IMR-90 (cell line): Measurements from ENCODE around the gene COL25A1. TPM values are rescaled to one million over a fixed set of nuclear protein-coding genes. Genes with fewer than 3 reads are reported as not detected.

Experiments used
- ATAC-seq: fragments of 200-7000 bp; cut with Tn5 transposase; 2 replicates; pipeline ENCODE4 v1.9.1; 2020; ENCODE audit warnings: low read depth, mild to moderate bottlenecking, moderate library complexity
- BruUV-seq: library from RNA; stranded (reverse); fragments of 400-500 nt; replicated peaks from 2 replicates; lab custom pipeline; 2021; lab: Mats Ljungman, UMichigan
- CTCF ChIA-PET: fragments of 300-600 bp; formaldehyde crosslinking; extraction: SDS; loops from one replicate; lab custom pipeline; 2021; ENCODE audit warnings: antibody characterized with exemption; lab: Yijun Ruan, JAX
- POLR2A ChIA-PET: fragments of 300-600 bp; sonication (Branson Sonifier 250); formaldehyde crosslinking; loops from one replicate; lab custom pipeline; 2022; ENCODE audit warnings: antibody characterized with exemption; ENCODE audit not compliant: unreplicated experiment; lab: Charles Lee
- DNase-seq: peaks from one replicate; pipeline ENCODE4 v3.0.0; 2013
- H2AFZ ChIP-seq: replicated peaks from 2 replicates; pipeline ENCODE3; 2013; ENCODE audit warnings: low read length, mild to moderate bottlenecking; ENCODE audit not compliant: poor library complexity
- H2AK5ac ChIP-seq: 2 replicates; pipeline ENCODE4 v1.6.1; 2013; ENCODE audit warnings: low read depth, low read length, inconsistent platforms
- H2AK9ac ChIP-seq: replicated peaks from 2 replicates; pipeline ENCODE3; 2013; ENCODE audit warnings: mild to moderate bottlenecking, low read depth, low read length, moderate library complexity; ENCODE audit not compliant: poor library complexity
- H2BK120ac ChIP-seq: 2 replicates; pipeline ENCODE4 v1.6.1; 2013; ENCODE audit warnings: low read depth, low read length, inconsistent platforms
- H2BK15ac ChIP-seq: 3 replicates; pipeline ENCODE4 v1.6.1; 2013; ENCODE audit warnings: low read depth, low read length, inconsistent platforms
- H2BK20ac ChIP-seq: 2 replicates; pipeline ENCODE4 v1.6.1; 2013; ENCODE audit warnings: low read depth, mild to moderate bottlenecking, inconsistent platforms, low read length, moderate library complexity
- H2BK5ac ChIP-seq: 2 replicates; pipeline ENCODE4 v1.6.1; 2013; ENCODE audit warnings: mild to moderate bottlenecking, low read depth, low read length, inconsistent platforms; ENCODE audit not compliant: poor library complexity, severe bottlenecking
- H3K14ac ChIP-seq: replicated peaks from 2 replicates; pipeline ENCODE4 v1.6.1; 2013; ENCODE audit warnings: low read depth, low read length, inconsistent platforms
- H3K18ac ChIP-seq: 2 replicates; pipeline ENCODE4 v1.6.1; 2013; ENCODE audit warnings: low read depth, low read length, control low read depth
- H3K23ac ChIP-seq: 2 replicates; pipeline ENCODE4 v1.6.1; 2013; ENCODE audit warnings: low read depth, low read length, inconsistent platforms
- H3K27ac ChIP-seq: 2 replicates; pipeline ENCODE4 v1.5.1; 2013; ENCODE audit warnings: mild to moderate bottlenecking, control low read depth, low read length; ENCODE audit not compliant: insufficient read depth
- H3K27me3 ChIP-seq: 2 replicates; pipeline ENCODE4 v1.6.1; 2013; ENCODE audit warnings: low read length; ENCODE audit not compliant: control insufficient read depth, insufficient read depth
- H3K36me3 ChIP-seq: 2 replicates; pipeline ENCODE4 v1.6.1; 2013; ENCODE audit warnings: low read length, mixed read lengths; ENCODE audit not compliant: control insufficient read depth, insufficient read depth
- H3K4ac ChIP-seq: 2 replicates; pipeline ENCODE4 v1.6.1; 2013; ENCODE audit warnings: low read depth, low read length, inconsistent platforms
- H3K4me1 ChIP-seq: 2 replicates; pipeline ENCODE4 v1.6.1; 2013; ENCODE audit warnings: low read length, mixed read lengths; ENCODE audit not compliant: control insufficient read depth, insufficient read depth
- H3K4me2 ChIP-seq: 2 replicates; pipeline ENCODE4 v1.6.1; 2013; ENCODE audit warnings: low read depth, mild to moderate bottlenecking, control low read depth, low read length, moderate library complexity
- H3K4me3 ChIP-seq: 2 replicates; pipeline ENCODE4 v1.5.1; 2013; ENCODE audit warnings: low read depth, mild to moderate bottlenecking, control low read depth, low read length, moderate library complexity; ENCODE audit not compliant: insufficient read depth
- H3K56ac ChIP-seq: 2 replicates; pipeline ENCODE4 v1.6.1; 2013; ENCODE audit warnings: low read length, inconsistent platforms; ENCODE audit not compliant: insufficient read depth; ENCODE audit errors: extremely low read depth
- H3K79me1 ChIP-seq, 2 experiments: 2 replicates each; pipeline ENCODE4 v1.6.1; 2013; ENCODE audit warnings: low read length in 2 of 2, inconsistent platforms in 1 of 2, low read depth in 1 of 2
- H3K9ac ChIP-seq: 2 replicates; pipeline ENCODE4 v1.6.1; 2013; ENCODE audit warnings: low read depth, low read length, control low read depth
- H3K9me1 ChIP-seq: 2 replicates; pipeline ENCODE4 v1.6.1; 2013; ENCODE audit warnings: low read length, inconsistent platforms; ENCODE audit not compliant: insufficient read depth
- H3K9me3 ChIP-seq: 2 replicates; pipeline ENCODE4 v1.6.1; 2013; ENCODE audit warnings: low read length; ENCODE audit not compliant: control insufficient read depth, insufficient read depth
- H4K20me1 ChIP-seq: 2 replicates; pipeline ENCODE4 v1.6.1; 2013; ENCODE audit warnings: low read length, inconsistent platforms; ENCODE audit not compliant: insufficient read depth
- H4K5ac ChIP-seq: 2 replicates; pipeline ENCODE4 v1.6.1; 2013; ENCODE audit warnings: mild to moderate bottlenecking, low read depth, low read length, control low read depth
- H4K8ac ChIP-seq, 2 experiments: 2 replicates each; pipeline ENCODE4 v1.6.1; 2013; ENCODE audit warnings: low read depth in 2 of 2, low read length in 2 of 2, control low read depth in 1 of 2, inconsistent platforms in 1 of 2
- H4K91ac ChIP-seq: 2 replicates; pipeline ENCODE4 v1.6.1; 2013; ENCODE audit warnings: low read depth, low read length, inconsistent platforms; ENCODE audit not compliant: insufficient read depth
- BHLHE40 ChIP-seq: fragments of 150-350 bp; IDR thresholded peaks from 2 replicates; pipeline ENCODE4 v1.6.1; 2016; ENCODE audit warnings: mild to moderate bottlenecking, low read depth, low read length
- CEBPB ChIP-seq: IDR thresholded peaks from 2 replicates; pipeline ENCODE4 v1.6.1; 2012; ENCODE audit warnings: low read depth, low read length, improper control_type of control experiment
- CHD1 ChIP-seq: IDR thresholded peaks from 2 replicates; pipeline ENCODE4 v1.6.1; 2012; ENCODE audit warnings: low read depth, low read length, improper control_type of control experiment
- FOS ChIP-seq: fragments of 150-350 bp; IDR thresholded peaks from 2 replicates; pipeline ENCODE4 v1.6.1; 2016; ENCODE audit warnings: low read depth, low read length
- MAFK ChIP-seq: IDR thresholded peaks from 2 replicates; pipeline ENCODE4 v1.6.1; 2012; ENCODE audit warnings: low read depth, low read length, improper control_type of control experiment
- MAZ ChIP-seq: IDR thresholded peaks from 2 replicates; pipeline ENCODE4 v1.6.1; 2012; ENCODE audit warnings: low read depth, mild to moderate bottlenecking, low read length, improper control_type of control experiment, moderate library complexity, borderline replicate concordance
- MXI1 ChIP-seq: IDR thresholded peaks from 2 replicates; pipeline ENCODE4 v1.6.1; 2012; ENCODE audit warnings: low read depth, mild to moderate bottlenecking, low read length, moderate library complexity, borderline replicate concordance
- NFE2L2 ChIP-seq: fragments of 150-350 bp; IDR thresholded peaks from 2 replicates; pipeline ENCODE4 v1.6.1; 2016; ENCODE audit warnings: low read depth, mild to moderate bottlenecking, low read length
- POLR2A ChIP-seq: IDR thresholded peaks from 2 replicates; pipeline ENCODE4 v1.6.1; 2012; ENCODE audit warnings: mild to moderate bottlenecking, low read depth, low read length
- RAD21 ChIP-seq: IDR thresholded peaks from 2 replicates; pipeline ENCODE4 v1.6.1; 2012; ENCODE audit warnings: low read length, improper control_type of control experiment
- RCOR1 ChIP-seq: IDR thresholded peaks from 2 replicates; pipeline ENCODE4 v1.6.1; 2012; ENCODE audit warnings: mild to moderate bottlenecking, low read length, improper control_type of control experiment; ENCODE audit not compliant: insufficient replicate concordance
- RFX5 ChIP-seq: IDR thresholded peaks from 2 replicates; pipeline ENCODE4 v1.8.0; 2012; ENCODE audit warnings: low read depth, mild to moderate bottlenecking, low read length, moderate library complexity
- SMC3 ChIP-seq: fragments of 150-350 bp; IDR thresholded peaks from 2 replicates; pipeline ENCODE4 v1.6.1; 2016; ENCODE audit warnings: low read depth, mild to moderate bottlenecking, antibody characterized with exemption, low read length, moderate library complexity
- WGBS, 2 experiments: methylation state at CpG; one replicate each; pipeline versions ENCODE4 v1.1.5 to v1.1.7; 2013; ENCODE audit warnings: missing lambda C conversion rate in 2 of 2; ENCODE audit not compliant: insufficient read length in 1 of 2; ENCODE audit errors: extremely low coverage in 2 of 2; 5-methylcytosine and 5-hydroxymethylcytosine counted together
- dilution Hi-C: fragments of 300-500 bp; cut with HindIII; formaldehyde crosslinking; loops from one replicate; pipeline ENCODE4 v1.14.3; 2018; ENCODE audit warnings: low sequenced_read_pairs; ENCODE audit not compliant: unreplicated experiment
- in situ Hi-C: fragments of 300-500 bp; cut with MboI; formaldehyde crosslinking; loops from 3 replicates; pipeline ENCODE4 v1.14.3; 2019; ENCODE audit warnings: low sequenced_read_pairs, inconsistent platforms, mixed read lengths
- intact Hi-C: fragments of 100-400 bp; cut with micrococcal nuclease; formaldehyde crosslinking; loops from 2 replicates; pipeline ENCODE4 v1.10.0; 2022
- polyA plus RNA-seq, 3 experiments: library from polyadenylated mRNA; depleted of rRNA; stranded (reverse); fragments of >200 nt; gene quantifications; 2 replicates each; pipeline ENCODE4 v1.2.3, GENCODE V29; 2012; ENCODE audit warnings: low replicate concordance in 1 of 3
- total RNA-seq: library from RNA; depleted of rRNA; stranded (reverse); fragments of >200 nt; gene quantifications from 2 replicates; pipeline ENCODE4 v1.2.3, GENCODE V29; 2012
- TF ChIP-seq, protein P1 (sequence below): conservative IDR thresholded peaks from 2 replicates; pipeline ENCODE4 v1.5.1; 2012; ENCODE audit warnings: mild to moderate bottlenecking, low read depth, low read length, improper control_type of control experiment
- TF ChIP-seq, protein P2 (sequence below): fragments of 150-350 bp; IDR thresholded peaks from 2 replicates; pipeline ENCODE4 v1.6.1; 2017; ENCODE audit warnings: mild to moderate bottlenecking, antibody characterized with exemption, low read length, low read depth
- TF ChIP-seq, protein P3 (sequence below): fragments of 150-350 bp; IDR thresholded peaks from 2 replicates; pipeline ENCODE4 v1.6.1; 2016; ENCODE audit warnings: low read depth, mild to moderate bottlenecking, low read length, moderate library complexity, borderline replicate concordance

COL25A1 gene
- total and polyA plus RNA-seq, 2 of the 4 experiments (the other 2 are of a cell fraction) = under 0.01 to 0.05 TPM

DNA sequence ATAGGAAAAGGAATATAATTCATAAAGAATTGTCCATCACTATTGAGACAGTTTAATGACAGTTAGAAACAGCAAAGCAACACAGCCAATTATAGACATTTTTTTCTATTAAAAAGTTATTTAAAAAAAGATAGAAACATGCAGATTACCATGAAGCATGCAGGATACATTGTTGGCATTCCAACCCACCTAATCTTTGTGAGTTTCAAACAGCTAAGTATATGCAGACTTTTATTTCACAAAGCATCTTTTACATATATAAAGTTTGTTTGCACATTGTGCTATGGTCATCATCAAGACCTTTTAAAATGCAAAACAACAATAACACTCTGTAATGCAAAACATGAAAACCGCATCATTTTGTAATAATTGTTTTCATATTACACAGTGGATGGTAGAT lies 413.7 kb downstream of the COL25A1 start:
- Histone ChIP-seq H3K9me3 (no peaks in the 10 kb centered on the region), H4K20me1 (no peaks in the 10 kb centered on the region), H2AFZ (no peak overlapping the region), H3K4me2 (no peak overlapping the region), H4K91ac (no peak overlapping the region), H3K9me1 (peaks cover 3% of the 10 kb centered on the region), H3K4me1 (peaks cover 6% of the 10 kb centered on the region; the same call in 1 of the 2 replicates), H3K36me3 (no peaks in the 10 kb centered on the region), H4K8ac (no peak overlapping the region), H3K9ac (no peak overlapping the region), H2AK9ac (no peak overlapping the region), H2BK20ac (no peak overlapping the region), H3K56ac (no peak overlapping the region), H2BK120ac (peak overlapping the region; percentile 15; the same call in 1 of the 2 replicates), H2BK15ac (no peak overlapping the region), H2BK5ac (peak overlapping the region; percentile 42), H4K5ac (no peak overlapping the region), H3K27me3 (no peaks in the 10 kb centered on the region), H3K18ac (peak overlapping the region; percentile 81; the same call in 1 of the 2 replicates), H3K27ac (no peak overlapping the region), H3K4ac (peak overlapping the region; percentile 19; the same call in 1 of the 2 replicates), H3K4me3 (no peak overlapping the region), H3K23ac (no peak overlapping the region), H3K14ac (no peak overlapping the region), H2AK5ac (no peak overlapping the region), H3K79me1 (no peaks in the 10 kb centered on the region)
- ATAC-seq = no peak
- dilution Hi-C loops (no loop called here), intact Hi-C loops (no loop called here), in situ Hi-C loops (no loop called here)
- POLR2A ChIA-PET = no interaction called here
- DNase-seq = no peak
- CTCF ChIA-PET = no interaction called here
- no peak for TF ChIP-seq RCOR1
- TF ChIP-seq SMC3 = no peak
- TF ChIP-seq FOS = no peak
- no peak for TF ChIP-seq RAD21
- no peak for TF ChIP-seq MXI1
- TF ChIP-seq, protein P1, sequence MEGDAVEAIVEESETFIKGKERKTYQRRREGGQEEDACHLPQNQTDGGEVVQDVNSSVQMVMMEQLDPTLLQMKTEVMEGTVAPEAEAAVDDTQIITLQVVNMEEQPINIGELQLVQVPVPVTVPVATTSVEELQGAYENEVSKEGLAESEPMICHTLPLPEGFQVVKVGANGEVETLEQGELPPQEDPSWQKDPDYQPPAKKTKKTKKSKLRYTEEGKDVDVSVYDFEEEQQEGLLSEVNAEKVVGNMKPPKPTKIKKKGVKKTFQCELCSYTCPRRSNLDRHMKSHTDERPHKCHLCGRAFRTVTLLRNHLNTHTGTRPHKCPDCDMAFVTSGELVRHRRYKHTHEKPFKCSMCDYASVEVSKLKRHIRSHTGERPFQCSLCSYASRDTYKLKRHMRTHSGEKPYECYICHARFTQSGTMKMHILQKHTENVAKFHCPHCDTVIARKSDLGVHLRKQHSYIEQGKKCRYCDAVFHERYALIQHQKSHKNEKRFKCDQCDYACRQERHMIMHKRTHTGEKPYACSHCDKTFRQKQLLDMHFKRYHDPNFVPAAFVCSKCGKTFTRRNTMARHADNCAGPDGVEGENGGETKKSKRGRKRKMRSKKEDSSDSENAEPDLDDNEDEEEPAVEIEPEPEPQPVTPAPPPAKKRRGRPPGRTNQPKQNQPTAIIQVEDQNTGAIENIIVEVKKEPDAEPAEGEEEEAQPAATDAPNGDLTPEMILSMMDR = no peak
- no peak for TF ChIP-seq NFE2L2
- no peak for TF ChIP-seq POLR2A
- TF ChIP-seq MAFK = no peak
- TF ChIP-seq, protein P2, sequence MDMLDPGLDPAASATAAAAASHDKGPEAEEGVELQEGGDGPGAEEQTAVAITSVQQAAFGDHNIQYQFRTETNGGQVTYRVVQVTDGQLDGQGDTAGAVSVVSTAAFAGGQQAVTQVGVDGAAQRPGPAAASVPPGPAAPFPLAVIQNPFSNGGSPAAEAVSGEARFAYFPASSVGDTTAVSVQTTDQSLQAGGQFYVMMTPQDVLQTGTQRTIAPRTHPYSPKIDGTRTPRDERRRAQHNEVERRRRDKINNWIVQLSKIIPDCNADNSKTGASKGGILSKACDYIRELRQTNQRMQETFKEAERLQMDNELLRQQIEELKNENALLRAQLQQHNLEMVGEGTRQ = no peak
- TF ChIP-seq CEBPB = no peak
- TF ChIP-seq, protein P3, sequence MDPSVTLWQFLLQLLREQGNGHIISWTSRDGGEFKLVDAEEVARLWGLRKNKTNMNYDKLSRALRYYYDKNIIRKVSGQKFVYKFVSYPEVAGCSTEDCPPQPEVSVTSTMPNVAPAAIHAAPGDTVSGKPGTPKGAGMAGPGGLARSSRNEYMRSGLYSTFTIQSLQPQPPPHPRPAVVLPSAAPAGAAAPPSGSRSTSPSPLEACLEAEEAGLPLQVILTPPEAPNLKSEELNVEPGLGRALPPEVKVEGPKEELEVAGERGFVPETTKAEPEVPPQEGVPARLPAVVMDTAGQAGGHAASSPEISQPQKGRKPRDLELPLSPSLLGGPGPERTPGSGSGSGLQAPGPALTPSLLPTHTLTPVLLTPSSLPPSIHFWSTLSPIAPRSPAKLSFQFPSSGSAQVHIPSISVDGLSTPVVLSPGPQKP = no peak
- no peak for TF ChIP-seq MAZ
- no peak for TF ChIP-seq BHLHE40
- no peak for TF ChIP-seq RFX5
- TF ChIP-seq CHD1 = no peak
- BruUV-seq = no TSS peak
- WGBS, 2 experiments = no CpG with 5 or more reads among the region's 1 CpG
